ENCODE data around the gene ZNF432. TPM values are rescaled to one million over a fixed set of nuclear protein-coding genes. Genes with fewer than 3 reads are reported as not detected.
A peak's percentile ranks its signal among the peaks of the same experiment; 100 is the strongest.

ZNF432 gene
- total and polyA plus RNA-seq, 8 donors: 2.6 to 41.3 (median 9.1) TPM

DNA sequence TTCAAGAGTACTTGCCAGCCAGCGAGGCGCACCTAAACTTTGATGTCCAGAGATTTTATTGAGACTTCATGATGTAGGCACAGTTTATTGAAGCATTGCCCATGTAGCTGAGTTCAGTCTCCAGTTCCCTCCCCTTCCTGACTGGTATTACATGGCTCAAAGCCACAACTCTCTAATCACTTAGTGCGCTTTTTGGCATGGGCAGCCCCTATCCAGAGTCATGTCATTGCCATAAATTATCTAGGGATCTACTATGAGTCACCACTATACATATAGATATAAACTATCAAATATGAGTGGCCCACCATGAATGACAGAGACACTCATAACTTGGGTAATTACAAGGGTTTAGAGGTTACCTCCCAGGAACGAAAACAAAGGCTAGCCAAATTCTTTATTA, 28.1 kb downstream of the ZNF432 start:
- Histone ChIP-seq H3K9me3 (peaks cover 26 to 100% (median 94%) of the 10 kb centered on the region in 4 donors), H3K27me3 (no peaks in the 10 kb centered on the region), H3K27ac (no peak overlapping the region), H3K4me3 (no peak overlapping the region), H3K4me1 (no peaks in the 10 kb centered on the region), H3K36me3 (peaks cover 84 to 100% (median 100%) of the 10 kb centered on the region in 4 donors)
- TF ChIP-seq POLR2AphosphoS5 (IDR thresholded peaks at IDR 0.05) (no peak), POLR2A (IDR thresholded peaks at IDR 0.05) (no peak), EP300 (IDR thresholded peaks at IDR 0.05) (no peak)
- TF ChIP-seq, protein P1, sequence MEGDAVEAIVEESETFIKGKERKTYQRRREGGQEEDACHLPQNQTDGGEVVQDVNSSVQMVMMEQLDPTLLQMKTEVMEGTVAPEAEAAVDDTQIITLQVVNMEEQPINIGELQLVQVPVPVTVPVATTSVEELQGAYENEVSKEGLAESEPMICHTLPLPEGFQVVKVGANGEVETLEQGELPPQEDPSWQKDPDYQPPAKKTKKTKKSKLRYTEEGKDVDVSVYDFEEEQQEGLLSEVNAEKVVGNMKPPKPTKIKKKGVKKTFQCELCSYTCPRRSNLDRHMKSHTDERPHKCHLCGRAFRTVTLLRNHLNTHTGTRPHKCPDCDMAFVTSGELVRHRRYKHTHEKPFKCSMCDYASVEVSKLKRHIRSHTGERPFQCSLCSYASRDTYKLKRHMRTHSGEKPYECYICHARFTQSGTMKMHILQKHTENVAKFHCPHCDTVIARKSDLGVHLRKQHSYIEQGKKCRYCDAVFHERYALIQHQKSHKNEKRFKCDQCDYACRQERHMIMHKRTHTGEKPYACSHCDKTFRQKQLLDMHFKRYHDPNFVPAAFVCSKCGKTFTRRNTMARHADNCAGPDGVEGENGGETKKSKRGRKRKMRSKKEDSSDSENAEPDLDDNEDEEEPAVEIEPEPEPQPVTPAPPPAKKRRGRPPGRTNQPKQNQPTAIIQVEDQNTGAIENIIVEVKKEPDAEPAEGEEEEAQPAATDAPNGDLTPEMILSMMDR (IDR thresholded peaks at IDR 0.05): no peak
- WGBS, 5 donors: 97 to 100% (median 98%) methylated on average over 4 of the region's 4 CpGs
- no peak for DNase-seq
- intact Hi-C loops (cut with DNase I; ENCODE audit: low total_unique reads): no loop called here

DNA sequence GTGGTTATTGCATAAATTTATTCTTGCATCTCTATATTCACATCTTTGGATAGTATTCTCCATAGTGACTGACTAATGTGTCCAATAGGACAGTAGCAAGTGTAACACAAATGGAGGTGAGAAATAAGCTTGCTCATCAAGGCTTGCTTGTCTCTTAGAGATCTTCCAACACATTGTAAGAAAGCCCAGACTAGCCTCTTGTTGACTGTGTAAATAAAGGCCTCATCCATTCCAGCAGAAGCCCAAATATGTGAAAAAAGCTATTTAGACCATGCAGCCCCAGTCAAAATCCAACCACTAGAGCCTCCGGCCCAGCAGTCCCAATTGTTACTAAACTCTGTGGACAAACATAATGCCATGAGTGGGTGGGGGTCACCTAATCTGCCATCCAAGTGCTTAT, 38.0 kb downstream of the ZNF432 start:
- Histone ChIP-seq H3K27me3 (no peaks in the 10 kb centered on the region), H3K27ac (no peak overlapping the region), H3K36me3 (peaks cover 11 to 28% (median 22%) of the 10 kb centered on the region in 4 donors), H3K4me1 (peaks cover 0 to 16% (median 9%) of the 10 kb centered on the region in 4 donors), H3K4me3 (no peak overlapping the region), H3K9me3 (peaks cover 7 to 64% (median 34%) of the 10 kb centered on the region in 4 donors)
- no peak for DNase-seq
- TF ChIP-seq POLR2AphosphoS5 (IDR thresholded peaks at IDR 0.05): no peak
- no peak for TF ChIP-seq POLR2A (IDR thresholded peaks at IDR 0.05)
- no peak for TF ChIP-seq EP300 (IDR thresholded peaks at IDR 0.05)
- TF ChIP-seq, protein P1 (IDR thresholded peaks at IDR 0.05): no peak
- intact Hi-C loops (cut with DNase I; ENCODE audit: low total_unique reads): no loop called here
- WGBS, 5 donors: 70 to 93% (median 86%) methylated on average over 1 of the region's 1 CpG

DNA sequence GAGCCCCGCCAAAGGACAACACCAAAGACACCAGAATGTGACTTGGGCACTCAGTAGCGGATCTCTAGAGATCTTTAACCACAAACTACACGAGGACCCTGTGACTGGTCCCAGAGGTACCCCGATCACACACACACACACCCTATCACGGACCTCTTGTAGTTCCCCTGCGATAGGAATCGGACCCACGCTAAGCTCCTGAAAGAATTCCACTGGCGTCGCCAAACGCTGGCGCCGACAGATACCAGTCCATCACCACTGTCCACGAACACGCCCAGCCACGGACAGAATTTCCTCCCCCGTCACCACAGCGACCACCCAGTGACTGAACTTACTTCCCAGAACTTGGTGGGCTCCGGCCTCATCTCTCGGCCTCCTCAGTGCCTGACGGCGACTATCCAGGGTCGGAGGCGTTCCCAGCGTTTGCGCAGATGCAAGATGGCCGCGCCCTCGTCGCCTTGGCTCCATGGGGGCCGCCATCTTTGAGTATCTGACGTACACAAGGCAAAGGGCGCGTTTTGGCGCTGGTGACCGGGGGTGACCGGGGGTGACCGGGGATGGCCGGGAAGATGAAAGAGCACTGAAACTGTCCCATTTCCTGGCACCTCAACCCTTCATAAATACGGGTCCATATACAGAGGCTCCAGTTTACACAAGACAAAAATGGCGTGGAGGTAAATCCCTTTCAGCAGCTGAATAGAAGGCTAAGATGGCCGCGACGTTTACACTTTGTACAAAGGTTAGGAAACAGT, 40.7 kb downstream of the ZNF432 start, which contains the start of gene ZNF615:
Gene ZNF615, minus strand, starts transcription at position 406 of the 752 bp plus-strand sequence. CDS start 4,500 bp downstream, outside the sequence.
- peaks cover 10 to 27% (median 24%) of the 10 kb centered on the region in 4 donors for H3K36me3 ChIP-seq
- intact Hi-C loops (cut with DNase I; ENCODE audit: low total_unique reads): no loop called here
- peak within 1 kb of the TSS; percentile 61 to 95 (median 78) for H3K4me3 ChIP-seq
- H3K27ac ChIP-seq: peak within 1 kb of the TSS; percentile 87 to 88 (median 88)
- 0 to 1% (median 1%) methylated on average over 34 to 44 of the region's 44 CpGs for WGBS, 5 donors
- DNase-seq: peak; percentile 90 to 97
- no peaks in the 10 kb centered on the region for H3K27me3 ChIP-seq
- H3K9me3 ChIP-seq: peaks cover 0 to 65% (median 33%) of the 10 kb centered on the region in 4 donors
- TF ChIP-seq POLR2A (IDR thresholded peaks at IDR 0.05): no peak
- peak; percentile 58 to 81 (median 68) for TF ChIP-seq POLR2AphosphoS5 (IDR thresholded peaks at IDR 0.05)
- H3K4me1 ChIP-seq: peaks cover 0 to 16% (median 9%) of the 10 kb centered on the region in 4 donors

DNA sequence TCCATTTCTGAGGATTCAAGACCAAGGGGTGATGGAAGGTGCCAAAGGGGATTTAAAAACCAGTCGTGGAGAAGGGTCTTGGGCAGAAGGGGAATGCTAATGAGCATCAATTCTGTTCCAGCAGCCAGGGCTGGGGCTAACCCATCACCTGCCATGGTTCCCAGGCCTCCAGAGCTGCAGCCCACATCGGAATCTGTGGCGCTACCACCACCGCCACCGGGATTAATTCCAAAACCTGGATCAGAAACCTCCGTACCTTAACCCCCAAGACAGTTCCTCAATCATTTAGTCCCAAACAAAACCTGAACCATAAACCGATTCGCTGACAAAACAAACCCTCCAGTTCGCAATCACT, 41.2 kb downstream of the ZNF432 start:
- peak in 1 of 2 donors; percentile 53 for DNase-seq
- H3K27ac ChIP-seq: peak overlapping the region; percentile 87 to 88 (median 88)
- WGBS, 5 donors: 1 to 12% (median 6%) methylated on average over 5 to 9 of the region's 9 CpGs

DNA sequence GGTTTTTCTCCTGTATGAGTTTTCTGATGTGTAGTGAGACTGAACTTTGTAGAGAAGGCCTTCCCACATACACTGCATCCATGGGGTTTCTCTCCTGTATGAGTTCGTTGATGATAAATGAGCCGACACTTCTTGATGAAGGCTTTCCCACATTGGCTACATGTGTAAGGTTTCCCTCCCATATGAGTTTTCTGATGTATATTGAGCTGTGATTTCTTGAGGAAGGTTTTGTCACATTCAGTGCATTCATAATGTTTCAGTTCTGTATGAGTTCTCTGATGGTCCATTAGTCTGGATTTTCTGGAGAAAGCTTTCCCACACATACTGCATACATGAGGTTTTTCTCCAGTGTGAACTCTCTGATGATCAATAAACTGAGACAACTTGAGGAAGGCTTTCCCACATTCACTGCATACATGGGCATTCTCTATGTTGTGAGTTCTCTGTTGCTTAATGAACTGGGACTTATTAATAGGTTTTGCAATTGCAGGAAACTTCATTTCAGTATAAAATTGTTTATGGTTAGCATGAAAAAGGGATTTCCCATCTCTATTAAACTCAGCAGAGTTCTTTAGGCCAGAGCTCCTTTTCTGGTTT, 54.5 kb downstream of the ZNF432 start:
- 95 to 100% (median 97%) methylated on average over 2 of the region's 2 CpGs for WGBS, 5 donors
- intact Hi-C loops (cut with DNase I; ENCODE audit: low total_unique reads): no loop called here
- H3K27ac ChIP-seq: no peak overlapping the region
- no peaks in the 10 kb centered on the region for H3K27me3 ChIP-seq
- peaks cover 56 to 80% (median 63%) of the 10 kb centered on the region in 4 donors for H3K36me3 ChIP-seq
- no peak for DNase-seq
- TF ChIP-seq POLR2AphosphoS5 (IDR thresholded peaks at IDR 0.05): no peak
- TF ChIP-seq POLR2A (IDR thresholded peaks at IDR 0.05): no peak
- no peak for TF ChIP-seq EP300 (IDR thresholded peaks at IDR 0.05)
- TF ChIP-seq, protein P1 (IDR thresholded peaks at IDR 0.05): no peak
- peaks cover 75 to 100% (median 93%) of the 10 kb centered on the region in 4 donors for H3K9me3 ChIP-seq
- H3K4me1 ChIP-seq: no peaks in the 10 kb centered on the region
- no peak overlapping the region for H3K4me3 ChIP-seq

More for the DNA sequence above, 41.2 kb downstream of the ZNF432 start:
- Histone ChIP-seq H3K4me3 (peak overlapping the region; percentile 61 to 95 (median 78)), H3K27me3 (no peaks in the 10 kb centered on the region), H3K9me3 (peaks cover 0 to 63% (median 32%) of the 10 kb centered on the region in 4 donors), H3K36me3 (peaks cover 8 to 27% (median 24%) of the 10 kb centered on the region in 4 donors), H3K4me1 (peaks cover 0 to 16% (median 9%) of the 10 kb centered on the region in 4 donors)
- no peak for TF ChIP-seq POLR2A (IDR thresholded peaks at IDR 0.05)
- TF ChIP-seq POLR2AphosphoS5 (IDR thresholded peaks at IDR 0.05): no peak
- intact Hi-C loops (cut with DNase I; ENCODE audit: low total_unique reads): no loop called here
